Ovary (tissue), 3 donors: ENCODE measurements around the gene PITPNC1.

ENCODE experiments used
- EP300 ChIP-seq: sonication (generic); formaldehyde crosslinking; IDR thresholded peaks from one replicate; pipeline ENCODE4 v1.6.1; 2017; ENCODE audit warnings: antibody characterized with exemption
- POLR2A ChIP-seq: fragments of 450-650 bp; IDR thresholded peaks from one replicate; pipeline ENCODE4 v1.6.1; 2017; ENCODE audit warnings: antibody characterized with exemption, mild to moderate bottlenecking, moderate library complexity
- TF ChIP-seq, protein P1 (sequence below), 3 donors: fragments of 450-650 bp in 2 of 3; fragments of 200-600 bp in 1 of 3; IDR thresholded peaks; one replicate each; pipeline versions ENCODE4 v1.5.1 to v1.8.0; 2016 to 2022; ENCODE audit warnings: antibody characterized with exemption in 3 of 3, mild to moderate bottlenecking in 1 of 3
- donor health status: DM: no; HTN: no; CAD: no.

DNA sequence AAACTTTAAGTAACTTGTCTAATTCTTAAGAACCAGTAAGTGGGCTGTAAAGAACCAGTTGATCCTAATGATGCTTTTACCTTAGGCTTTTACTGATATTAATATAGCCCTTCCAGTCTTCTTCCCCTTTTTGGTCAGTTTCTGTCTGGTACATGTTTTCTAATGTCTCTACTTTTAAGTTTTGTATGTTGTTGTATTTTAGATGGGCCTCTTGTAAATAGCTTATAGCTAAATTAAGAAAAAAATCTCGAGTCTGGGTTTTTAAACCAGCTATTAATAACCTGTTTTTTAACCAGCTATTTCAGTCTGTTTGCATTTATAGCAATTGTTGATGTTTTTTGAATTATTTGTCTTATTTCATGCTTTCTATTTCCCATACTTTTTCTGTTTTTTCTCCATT lies 79.0 kb downstream of the PITPNC1 start:
- TF ChIP-seq, protein P1, sequence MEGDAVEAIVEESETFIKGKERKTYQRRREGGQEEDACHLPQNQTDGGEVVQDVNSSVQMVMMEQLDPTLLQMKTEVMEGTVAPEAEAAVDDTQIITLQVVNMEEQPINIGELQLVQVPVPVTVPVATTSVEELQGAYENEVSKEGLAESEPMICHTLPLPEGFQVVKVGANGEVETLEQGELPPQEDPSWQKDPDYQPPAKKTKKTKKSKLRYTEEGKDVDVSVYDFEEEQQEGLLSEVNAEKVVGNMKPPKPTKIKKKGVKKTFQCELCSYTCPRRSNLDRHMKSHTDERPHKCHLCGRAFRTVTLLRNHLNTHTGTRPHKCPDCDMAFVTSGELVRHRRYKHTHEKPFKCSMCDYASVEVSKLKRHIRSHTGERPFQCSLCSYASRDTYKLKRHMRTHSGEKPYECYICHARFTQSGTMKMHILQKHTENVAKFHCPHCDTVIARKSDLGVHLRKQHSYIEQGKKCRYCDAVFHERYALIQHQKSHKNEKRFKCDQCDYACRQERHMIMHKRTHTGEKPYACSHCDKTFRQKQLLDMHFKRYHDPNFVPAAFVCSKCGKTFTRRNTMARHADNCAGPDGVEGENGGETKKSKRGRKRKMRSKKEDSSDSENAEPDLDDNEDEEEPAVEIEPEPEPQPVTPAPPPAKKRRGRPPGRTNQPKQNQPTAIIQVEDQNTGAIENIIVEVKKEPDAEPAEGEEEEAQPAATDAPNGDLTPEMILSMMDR (IDR thresholded peaks at IDR 0.05), result no peak
- TF ChIP-seq EP300 (no peak), POLR2A (no peak)
